HG03575 (cell line): ENCODE data around the gene PRXL2C.
"Not testable (repeated sequence)": the region's sequence is repeated elsewhere in the genome, so short reads cannot be mapped to it uniquely, and the experiment has no call there.

Experiments used
- ATAC-seq: cut with Tn5 transposase; IDR thresholded peaks from one replicate; pipeline ENCODE4 v1.9.1; 2021; ENCODE audit not compliant: unreplicated experiment, insufficient number of reproducible peaks, low FRiP score; ENCODE audit errors: extremely low read depth

Gene PRXL2C

GRCh38 chr9:96655198-96655851 lies at the start of gene PRXL2C:
PRXL2C (minus strand) TSS chr9:96655317; CDS start chr9:96655281, 36 bp downstream.
- no peak for ATAC-seq

GRCh38 chr9:96700721-96701375 lies 45.7 kb upstream of the PRXL2C start:
- ATAC-seq, result not testable (repeated sequence)

- ATAC-seq, result no peak
Observed at GRCh38 chr9:96691326-96691725, 36.2 kb upstream of the PRXL2C start.

- ATAC-seq, result no peak
Observed at GRCh38 chr9:96688745-96689464, 33.8 kb upstream of the PRXL2C start.

- ATAC-seq, result no peak
Observed at GRCh38 chr9:96688187-96688586, 33.1 kb upstream of the PRXL2C start.

- ATAC-seq, result no peak
Observed at GRCh38 chr9:96686638-96687335, 31.7 kb upstream of the PRXL2C start.

- no peak for ATAC-seq
Observed at GRCh38 chr9:96680812-96681499, 25.8 kb upstream of the PRXL2C start.

- no peak for ATAC-seq
Observed at GRCh38 chr9:96674906-96675538, 19.9 kb upstream of the PRXL2C start.

GRCh38 chr9:96673786-96674185 lies 18.7 kb upstream of the PRXL2C start:
- not testable (repeated sequence) for ATAC-seq

- no peak for ATAC-seq
Observed at GRCh38 chr9:96668868-96669534, 13.9 kb upstream of the PRXL2C start.

- no peak for ATAC-seq
Observed at GRCh38 chr9:96667363-96667728, 12.2 kb upstream of the PRXL2C start.

- not testable (repeated sequence) for ATAC-seq
Observed at GRCh38 chr9:96666653-96667362, 11.7 kb upstream of the PRXL2C start.

GRCh38 chr9:96665789-96666188 lies 10.7 kb upstream of the PRXL2C start:
- no peak for ATAC-seq

GRCh38 chr9:96663506-96664120 lies 8.5 kb upstream of the PRXL2C start:
- ATAC-seq, result no peak

- no peak for ATAC-seq
Observed at GRCh38 chr9:96661711-96662110, 6.6 kb upstream of the PRXL2C start.

GRCh38 chr9:96660692-96661248 lies 5.7 kb upstream of the PRXL2C start:
- no peak for ATAC-seq
